GM18909 (cell line): ENCODE measurements around the gene USP2.
"Not testable (repeated sequence)": the region's sequence is repeated elsewhere in the genome, so short reads cannot be mapped to it uniquely, and the experiment has no call there.

Experiments
- ATAC-seq: cut with Tn5 transposase; IDR thresholded peaks from one replicate; pipeline ENCODE4 v1.9.1; 2021; ENCODE audit warnings: mild to moderate bottlenecking; ENCODE audit not compliant: unreplicated experiment, poor library complexity

USP2 gene

GRCh38 chr11:119414734-119415133 is 33.2 kb upstream of the USP2 start:
- no peak for ATAC-seq

GRCh38 chr11:119414321-119414720 is 32.8 kb upstream of the USP2 start:
- no peak for ATAC-seq

GRCh38 chr11:119412072-119412471 is 30.6 kb upstream of the USP2 start:
- ATAC-seq, result no peak

- no peak for ATAC-seq
Observed at GRCh38 chr11:119410501-119410900, 29.0 kb upstream of the USP2 start.

- ATAC-seq, result no peak
Observed at GRCh38 chr11:119409731-119410130, 28.2 kb upstream of the USP2 start.

- no peak for ATAC-seq
Observed at GRCh38 chr11:119406005-119406404, 24.5 kb upstream of the USP2 start.

GRCh38 chr11:119405448-119405847 is 24.0 kb upstream of the USP2 start:
- ATAC-seq, result not testable (repeated sequence)

- ATAC-seq, result no peak
Observed at GRCh38 chr11:119404872-119405271, 23.4 kb upstream of the USP2 start.

- ATAC-seq, result no peak
Observed at GRCh38 chr11:119403021-119403420, 21.5 kb upstream of the USP2 start.

GRCh38 chr11:119402470-119402869 is 21.0 kb upstream of the USP2 start:
- ATAC-seq, result no peak

GRCh38 chr11:119400860-119401259 is 19.4 kb upstream of the USP2 start:
- ATAC-seq, result no peak

GRCh38 chr11:119397740-119398139 is 16.2 kb upstream of the USP2 start:
- no peak for ATAC-seq

GRCh38 chr11:119396835-119397234 is 15.3 kb upstream of the USP2 start:
- no peak for ATAC-seq

GRCh38 chr11:119391275-119391674 is 9.8 kb upstream of the USP2 start:
- ATAC-seq, result no peak

- ATAC-seq, result no peak
Observed at GRCh38 chr11:119389611-119390254, 8.2 kb upstream of the USP2 start.

GRCh38 chr11:119388103-119388502 is 6.6 kb upstream of the USP2 start:
- no peak for ATAC-seq

GRCh38 chr11:119384332-119384731 is 2.8 kb upstream of the USP2 start:
- no peak for ATAC-seq

GRCh38 chr11:119382513-119382912 is 1.0 kb upstream of the USP2 start:
- ATAC-seq, result not testable (repeated sequence)

- no peak for ATAC-seq
Observed at GRCh38 chr11:119382101-119382500, 611 bp upstream of the USP2 start.

- no peak for ATAC-seq
Observed at GRCh38 chr11:119380827-119381180, 686 bp downstream of the USP2 start.

GRCh38 chr11:119380160-119380826 is 1.2 kb downstream of the USP2 start:
- no peak for ATAC-seq

- ATAC-seq, result no peak
Observed at GRCh38 chr11:119378851-119379465, 2.5 kb downstream of the USP2 start.
